GM21526 (cell line): ENCODE measurements around the gene CD46.
"Not testable (repeated sequence)": the region's sequence is repeated elsewhere in the genome, so short reads cannot be mapped to it uniquely, and the experiment has no call there.

Source experiments
- ATAC-seq: cut with Tn5 transposase; IDR thresholded peaks from one replicate; pipeline ENCODE4 v1.9.1; 2021; ENCODE audit warnings: moderate library complexity; ENCODE audit not compliant: unreplicated experiment, low FRiP score

CD46 gene

DNA sequence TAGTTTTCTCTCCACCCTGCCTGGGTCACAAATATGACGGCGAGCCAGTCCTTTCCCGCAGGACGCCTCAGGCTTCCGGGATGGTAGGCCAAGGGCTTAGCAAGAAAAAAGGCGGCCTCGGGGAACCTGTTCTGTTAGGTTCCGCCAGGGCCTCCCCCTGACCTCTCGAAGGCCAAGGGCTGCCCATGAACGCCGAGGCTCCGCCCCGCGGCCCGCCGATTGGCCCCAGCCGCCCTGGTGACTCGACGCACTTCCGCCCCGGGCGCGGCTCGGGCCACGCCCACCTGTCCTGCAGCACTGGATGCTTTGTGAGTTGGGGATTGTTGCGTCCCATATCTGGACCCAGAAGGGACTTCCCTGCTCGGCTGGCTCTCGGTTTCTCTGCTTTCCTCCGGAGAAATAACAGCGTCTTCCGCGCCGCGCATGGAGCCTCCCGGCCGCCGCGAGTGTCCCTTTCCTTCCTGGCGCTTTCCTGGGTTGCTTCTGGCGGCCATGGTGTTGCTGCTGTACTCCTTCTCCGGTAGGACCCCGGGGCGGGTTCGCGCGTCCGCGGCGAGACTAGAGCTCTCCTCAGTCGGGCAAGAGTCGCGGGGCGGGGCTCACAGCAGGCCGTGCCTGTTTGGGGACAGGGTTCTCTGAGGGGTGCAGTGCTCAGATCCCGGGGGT is at the start of gene CD46:
CD46 (plus strand) TSS at position 265 of the 666 bp plus-strand sequence; CDS start at position 424, 159 bp downstream.
- ATAC-seq, result peak; percentile 95

DNA sequence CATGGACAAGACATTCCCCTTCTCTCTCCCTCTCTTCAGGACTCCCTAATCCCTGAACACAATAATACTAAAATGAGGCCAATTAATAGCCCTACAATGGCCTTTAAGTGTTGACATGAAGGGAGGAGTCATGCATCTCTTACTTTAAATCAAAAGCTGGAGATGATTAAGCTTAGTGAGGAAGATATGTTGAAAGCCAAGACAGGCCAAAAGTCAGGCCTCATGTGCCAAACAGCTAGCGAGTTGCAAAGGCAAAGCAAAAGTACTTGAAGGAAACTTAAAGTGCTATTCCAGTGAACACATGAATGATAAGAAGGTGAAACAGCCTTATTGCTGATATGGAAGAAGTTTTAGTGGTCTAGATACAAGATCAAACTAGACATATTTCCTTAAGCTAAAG is 49.5 kb upstream of the CD46 start:
- no peak for ATAC-seq

DNA sequence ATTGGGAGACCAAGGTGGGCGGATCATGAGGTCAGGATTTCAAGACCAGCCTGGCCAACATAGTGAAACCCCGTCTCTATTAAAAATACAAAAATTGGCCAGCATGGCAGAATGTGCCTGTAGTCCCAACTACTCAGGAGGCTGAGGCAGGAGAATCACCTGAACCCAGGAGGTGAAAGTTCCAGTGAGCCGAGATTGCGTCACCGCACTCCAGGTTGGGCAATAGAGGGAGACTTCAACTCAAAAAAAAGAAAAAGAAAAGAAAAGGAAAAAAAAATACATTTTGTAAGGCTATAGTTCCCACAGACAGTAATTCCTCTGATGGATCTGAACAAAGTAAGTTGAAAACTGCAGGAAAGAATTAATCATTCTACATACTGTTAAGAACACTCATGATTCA is 48.1 kb upstream of the CD46 start:
- ATAC-seq, result no peak

- not testable (repeated sequence) for ATAC-seq
Observed at GRCh38 chr1:207708004-207708403, 43.9 kb upstream of the CD46 start.

GRCh38 chr1:207711285-207711684 is 40.6 kb upstream of the CD46 start:
- ATAC-seq, result no peak

DNA sequence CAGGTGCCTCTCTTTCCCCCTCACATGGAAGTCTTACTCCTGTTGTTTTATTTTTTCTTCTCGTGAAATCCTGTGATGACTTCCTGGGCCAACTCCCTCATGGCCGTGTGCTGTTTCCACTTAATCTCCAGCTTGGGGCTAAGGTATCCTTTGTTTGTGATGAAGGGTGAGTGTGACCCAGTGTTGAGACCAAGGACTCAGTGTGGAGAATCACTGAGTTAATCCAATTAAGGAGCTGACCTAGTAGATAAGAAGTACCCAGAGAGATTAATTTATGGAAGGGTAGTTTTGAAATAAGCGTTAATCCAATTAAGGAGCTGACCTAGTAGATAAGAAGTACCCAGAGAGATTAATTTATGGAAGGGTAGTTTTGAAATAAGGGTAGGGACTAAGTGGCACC is 39.2 kb upstream of the CD46 start:
- not testable (repeated sequence) for ATAC-seq

- ATAC-seq, result no peak
Observed at GRCh38 chr1:207713529-207713928, 38.3 kb upstream of the CD46 start.

DNA sequence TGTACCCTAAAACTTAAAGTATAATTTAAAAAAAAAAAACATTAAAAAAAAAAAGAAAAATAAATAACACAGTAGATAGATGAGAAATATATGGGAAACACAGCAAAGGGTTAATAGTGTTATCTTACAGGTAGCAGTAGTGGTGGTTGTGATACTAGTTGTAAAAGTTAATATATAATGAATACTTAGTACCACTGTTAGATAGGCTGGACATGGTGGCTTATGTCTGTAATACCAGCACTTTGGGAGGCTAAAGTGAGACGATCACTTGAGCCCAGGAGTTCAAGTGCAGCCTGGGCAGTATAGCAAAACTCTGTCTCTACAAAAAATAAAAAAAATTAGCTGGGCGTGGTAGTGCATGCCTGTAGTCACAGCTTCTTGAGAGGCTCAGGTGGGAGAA is 32.6 kb upstream of the CD46 start:
- ATAC-seq, result no peak

- ATAC-seq, result not testable (repeated sequence)
Observed at GRCh38 chr1:207728200-207728858, 23.5 kb upstream of the CD46 start.

DNA sequence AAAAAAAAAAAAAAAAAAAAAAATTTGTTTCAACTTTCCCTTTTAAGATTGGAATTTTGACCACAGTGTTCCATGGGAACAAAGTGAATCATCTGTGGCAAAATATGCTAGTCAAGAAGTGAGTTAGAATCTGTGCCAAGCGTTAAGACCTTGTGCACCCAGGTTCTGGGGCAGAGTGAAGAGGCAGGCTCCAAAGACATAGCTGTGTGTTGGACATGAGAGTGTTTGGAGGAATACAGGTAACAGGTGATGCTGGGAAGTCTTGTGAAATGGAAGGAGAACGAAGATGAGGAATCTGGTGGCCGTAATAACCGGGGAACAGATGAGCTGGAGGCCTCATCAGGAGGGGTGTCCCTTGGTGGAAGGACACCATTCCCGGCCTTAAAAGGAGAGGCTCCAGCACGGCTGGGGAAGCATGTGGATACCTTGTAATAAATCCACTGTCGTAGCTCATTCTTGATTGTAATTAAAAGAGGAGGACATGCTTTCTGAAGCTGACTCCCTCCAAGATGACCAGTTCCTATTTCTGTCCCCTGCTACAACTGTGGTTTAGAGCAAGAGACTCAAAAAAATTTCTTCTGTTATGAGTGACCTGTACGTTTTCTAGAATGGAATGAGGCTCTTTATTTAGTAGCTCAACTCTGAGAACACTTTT is 14.2 kb upstream of the CD46 start:
- ATAC-seq, result not testable (repeated sequence)

GRCh38 chr1:207738158-207738659 is 13.6 kb upstream of the CD46 start:
- ATAC-seq, result not testable (repeated sequence)

GRCh38 chr1:207740207-207740606 is 11.6 kb upstream of the CD46 start:
- ATAC-seq, result no peak

DNA sequence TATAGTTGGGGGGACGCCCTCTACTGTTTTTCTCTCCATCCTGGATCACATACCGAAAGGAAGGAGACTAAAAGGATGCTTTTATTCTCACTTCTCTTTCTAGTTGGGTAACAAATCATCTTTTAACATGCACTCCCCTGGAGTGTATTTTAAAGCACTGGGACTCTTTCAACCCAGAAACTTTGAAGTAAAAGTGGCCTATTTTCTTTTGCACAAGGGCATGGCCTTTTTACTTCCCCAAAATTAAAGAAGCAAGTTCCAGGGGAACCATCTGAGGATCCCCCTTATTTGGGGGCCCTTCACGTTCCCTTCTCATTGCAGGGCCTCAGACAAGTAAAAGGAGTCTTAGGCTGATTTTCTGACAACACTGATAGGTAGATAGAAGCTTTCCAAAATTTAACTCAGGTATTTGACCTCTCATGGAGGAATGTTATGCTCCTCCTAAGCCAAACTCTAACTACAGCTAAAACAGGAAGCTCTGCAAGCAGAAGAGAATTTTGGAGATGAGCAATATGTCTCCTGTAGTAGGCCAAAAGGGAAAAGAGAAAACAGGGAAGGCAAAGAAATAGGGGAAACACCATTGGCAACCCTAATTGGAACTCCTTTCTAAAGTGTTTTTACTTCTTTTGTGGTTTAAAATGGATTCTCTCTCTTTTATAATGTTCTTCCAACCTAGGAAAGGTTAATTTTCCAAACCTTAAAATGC is 8.9 kb upstream of the CD46 start:
- no peak for ATAC-seq

- ATAC-seq, result no peak
Observed at GRCh38 chr1:207744000-207744534, 7.8 kb upstream of the CD46 start.

GRCh38 chr1:207745285-207745684 is 6.6 kb upstream of the CD46 start:
- ATAC-seq, result no peak

- ATAC-seq, result no peak
Observed at GRCh38 chr1:207745839-207746767, 5.8 kb upstream of the CD46 start.

- ATAC-seq, result no peak
Observed at GRCh38 chr1:207747627-207748492, 4.0 kb upstream of the CD46 start.

- ATAC-seq, result no peak
Observed at GRCh38 chr1:207748737-207749528, 2.9 kb upstream of the CD46 start.
